Activated naive CD8-positive, alpha-beta T cell treated with anti-CD3 and anti-CD28 coated beads, Interleukin-2, amount 50 U/mL, for 24 hours (primary cell): ENCODE results near the gene PRM2.

Source experiments
- ATAC-seq: fragments of 150-1000 bp; cut with Tn5 transposase; one replicate; pipeline ENCODE4 v1.10.0; 2021
- DNase-seq: peaks from one replicate; pipeline ENCODE4 v3.0.0; 2021
- H3K27ac Mint-ChIP-seq: one replicate; pipeline ENCODE4 v1.8.0; 2021; ENCODE audit warnings: mild to moderate bottlenecking, mixed read lengths
- H3K27me3 Mint-ChIP-seq: one replicate; pipeline ENCODE4 v1.8.0; 2021; ENCODE audit warnings: mixed read lengths
- H3K36me3 Mint-ChIP-seq: one replicate; pipeline ENCODE4 v1.8.0; 2021; ENCODE audit warnings: low read depth, mixed read lengths
- H3K4me1 Mint-ChIP-seq: one replicate; pipeline ENCODE4 v1.8.0; 2021; ENCODE audit warnings: mixed read lengths
- H3K4me3 Mint-ChIP-seq: one replicate; pipeline ENCODE4 v1.8.0; 2021; ENCODE audit warnings: mild to moderate bottlenecking, moderate library complexity, mixed read lengths
- H3K9me3 Mint-ChIP-seq: one replicate; pipeline ENCODE4 v1.8.0; 2021; ENCODE audit warnings: mixed read lengths

PRM2 gene

GRCh38 chr16:11253995-11254912 lies 22.0 kb downstream of the PRM2 start:
- Mint-ChIP-seq H3K4me1 (peaks cover 58% of the 10 kb centered on the region), H3K9me3 (no peaks in the 10 kb centered on the region), H3K27ac (peak overlapping the region; percentile 97), H3K36me3 (peaks cover 37% of the 10 kb centered on the region), H3K27me3 (peaks cover 2% of the 10 kb centered on the region), H3K4me3 (peak overlapping the region; percentile 94)
- no peak for DNase-seq
- no peak for ATAC-seq

- DNase-seq (peak; percentile 68), ATAC-seq (peak; percentile 21)
- Mint-ChIP-seq H3K4me1 (peaks cover 48% of the 10 kb centered on the region), H3K27me3 (peaks cover 2% of the 10 kb centered on the region), H3K4me3 (peak overlapping the region; percentile 94), H3K27ac (peak overlapping the region; percentile 97), H3K36me3 (peaks cover 42% of the 10 kb centered on the region), H3K9me3 (no peaks in the 10 kb centered on the region)
Observed at GRCh38 chr16:11253009-11253994, 23.0 kb downstream of the PRM2 start.

GRCh38 chr16:11252482-11252931 lies 23.8 kb downstream of the PRM2 start:
- Mint-ChIP-seq H3K27me3 (peaks cover 2% of the 10 kb centered on the region), H3K4me1 (peaks cover 48% of the 10 kb centered on the region), H3K36me3 (peaks cover 42% of the 10 kb centered on the region), H3K4me3 (peak overlapping the region; percentile 94), H3K27ac (peak overlapping the region; percentile 97), H3K9me3 (no peaks in the 10 kb centered on the region)
- DNase-seq: no peak
- no peak for ATAC-seq

DNA sequence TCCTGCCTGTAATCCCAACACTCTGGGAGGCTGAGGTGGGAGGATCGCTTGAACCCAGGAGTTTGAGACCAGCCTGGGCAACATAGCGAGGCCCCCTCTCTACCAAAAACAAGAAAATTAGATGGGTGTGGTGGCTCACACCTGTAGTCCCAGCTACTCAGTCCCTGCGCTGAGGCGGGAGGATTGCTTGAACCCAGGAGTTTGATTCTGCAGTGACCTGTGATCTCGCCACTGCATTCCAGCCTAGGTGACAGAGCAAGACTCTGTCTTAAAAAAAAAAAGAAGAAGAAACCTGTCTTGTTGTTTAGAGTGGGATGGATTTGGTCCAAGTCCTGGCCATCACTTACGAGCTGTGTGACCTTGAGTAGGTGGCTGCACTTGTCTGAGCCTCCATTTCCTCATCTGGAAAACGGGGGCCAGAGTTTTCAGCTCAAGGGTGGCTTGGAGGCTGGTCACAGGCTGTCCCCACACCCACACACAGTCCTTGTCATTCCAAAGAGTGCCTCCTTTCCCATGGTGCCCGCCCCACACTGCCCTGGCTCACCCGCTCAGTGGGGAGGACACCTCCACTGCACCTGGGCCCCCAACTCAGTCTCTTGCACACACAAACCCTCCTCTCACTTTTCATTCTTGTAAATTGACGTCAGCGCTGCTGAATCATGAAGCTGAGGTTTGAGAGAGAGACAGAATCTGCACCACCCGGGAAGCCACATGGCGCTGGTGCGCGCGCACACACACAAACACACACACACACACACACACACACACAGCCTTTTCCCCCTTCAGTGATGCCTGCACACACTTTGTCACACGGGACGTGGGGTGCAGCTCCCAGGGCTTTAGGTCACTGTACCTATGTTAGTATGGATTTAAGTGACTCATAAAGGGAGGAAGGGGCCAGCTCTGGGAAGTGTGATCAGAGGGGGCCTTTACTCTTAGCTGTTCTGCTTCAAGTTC lies 24.5 kb downstream of the PRM2 start:
- DNase-seq: peak; percentile 81
- Mint-ChIP-seq H3K27me3 (peaks cover 2% of the 10 kb centered on the region), H3K27ac (peak overlapping the region; percentile 97), H3K4me1 (peaks cover 46% of the 10 kb centered on the region), H3K36me3 (peaks cover 42% of the 10 kb centered on the region), H3K4me3 (peak overlapping the region; percentile 94), H3K9me3 (no peaks in the 10 kb centered on the region)
- ATAC-seq: peak; percentile 30

DNA sequence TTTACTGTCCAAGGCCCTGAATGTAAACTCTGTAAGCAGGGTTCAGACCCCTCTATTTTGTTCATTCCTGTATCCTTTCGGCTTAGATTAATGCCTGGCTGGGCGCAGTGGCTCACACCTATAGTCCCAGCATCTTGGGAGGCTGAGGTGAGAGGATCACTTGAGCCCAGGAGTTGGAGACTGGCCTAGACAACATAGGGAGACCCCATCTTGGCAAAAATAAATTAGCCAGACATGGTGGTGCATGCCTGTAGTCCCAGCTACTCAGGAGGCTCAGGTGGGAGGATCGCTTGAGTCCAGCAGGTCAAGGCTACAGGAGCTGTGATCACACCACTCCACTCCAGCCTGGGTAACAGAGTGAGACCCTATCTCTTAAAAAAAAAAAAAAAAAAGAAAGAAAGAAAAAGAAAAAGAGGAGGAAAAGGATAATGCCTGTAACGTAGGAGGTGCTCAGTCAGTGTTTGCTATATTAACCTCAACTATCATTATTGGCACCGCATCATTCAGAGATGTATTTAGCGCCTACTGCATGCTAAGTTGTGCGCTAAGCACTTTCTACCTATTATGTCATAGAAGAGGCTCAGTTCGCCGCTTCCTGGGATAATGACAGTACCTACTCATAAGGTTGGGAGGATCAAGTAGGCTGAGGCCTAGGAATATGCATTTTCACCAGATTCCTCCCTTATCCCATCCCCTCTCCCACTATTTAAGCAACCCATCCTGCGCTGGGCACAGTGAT lies 25.3 kb downstream of the PRM2 start:
- DNase-seq: no peak
- no peak for ATAC-seq
- Mint-ChIP-seq H3K9me3 (no peaks in the 10 kb centered on the region), H3K27ac (peak overlapping the region; percentile 97), H3K36me3 (peaks cover 42% of the 10 kb centered on the region), H3K4me1 (peaks cover 49% of the 10 kb centered on the region), H3K27me3 (peaks cover 2% of the 10 kb centered on the region), H3K4me3 (peak overlapping the region; percentile 94)

GRCh38 chr16:11250091-11250785 lies 26.0 kb downstream of the PRM2 start:
- peaks cover 2% of the 10 kb centered on the region for H3K27me3 Mint-ChIP-seq
- no peaks in the 10 kb centered on the region for H3K9me3 Mint-ChIP-seq
- no peak overlapping the region for H3K4me3 Mint-ChIP-seq
- no peak overlapping the region for H3K27ac Mint-ChIP-seq
- DNase-seq (no peak), ATAC-seq (no peak)
- peaks cover 57% of the 10 kb centered on the region for H3K4me1 Mint-ChIP-seq
- peaks cover 40% of the 10 kb centered on the region for H3K36me3 Mint-ChIP-seq

- peak overlapping the region; percentile 22 for H3K27ac Mint-ChIP-seq
- no peak overlapping the region for H3K4me3 Mint-ChIP-seq
- peaks cover 38% of the 10 kb centered on the region for H3K36me3 Mint-ChIP-seq
- ATAC-seq (no peak), DNase-seq (no peak)
- H3K27me3 Mint-ChIP-seq: peaks cover 2% of the 10 kb centered on the region
- no peaks in the 10 kb centered on the region for H3K9me3 Mint-ChIP-seq
- peaks cover 61% of the 10 kb centered on the region for H3K4me1 Mint-ChIP-seq
Observed at GRCh38 chr16:11249233-11250061, 26.8 kb downstream of the PRM2 start.

GRCh38 chr16:11248133-11248532 lies 28.1 kb downstream of the PRM2 start:
- H3K36me3 Mint-ChIP-seq: peaks cover 25% of the 10 kb centered on the region
- H3K27me3 Mint-ChIP-seq: peaks cover 2% of the 10 kb centered on the region
- H3K9me3 Mint-ChIP-seq: no peaks in the 10 kb centered on the region
- H3K27ac Mint-ChIP-seq: no peak overlapping the region
- no peak for DNase-seq
- no peak for ATAC-seq
- peaks cover 53% of the 10 kb centered on the region for H3K4me1 Mint-ChIP-seq
- H3K4me3 Mint-ChIP-seq: no peak overlapping the region

DNA sequence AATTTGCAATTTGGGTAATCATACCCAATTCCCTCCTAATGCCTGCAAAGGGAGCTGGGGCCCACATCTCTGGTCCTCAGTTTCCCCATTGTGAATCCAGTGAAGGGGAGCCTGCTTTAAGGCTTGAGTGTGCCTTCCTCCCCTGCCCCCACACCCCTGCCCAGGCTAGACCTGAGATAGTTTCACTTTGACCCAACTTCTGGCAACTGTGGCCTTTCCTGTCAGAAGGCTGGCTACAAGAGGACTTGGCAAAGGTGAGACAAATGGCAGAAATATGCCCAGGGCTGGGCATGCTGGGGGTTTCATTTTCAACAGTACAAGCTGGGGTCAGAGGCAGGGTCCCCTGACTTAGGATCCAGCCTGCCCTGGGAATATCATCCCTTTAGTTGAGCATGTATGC lies 30.3 kb downstream of the PRM2 start:
- ATAC-seq (peak; percentile 61), DNase-seq (no peak)
- Mint-ChIP-seq H3K4me3 (no peak overlapping the region), H3K27ac (no peak overlapping the region), H3K36me3 (peaks cover 10% of the 10 kb centered on the region), H3K9me3 (no peaks in the 10 kb centered on the region), H3K4me1 (peaks cover 35% of the 10 kb centered on the region), H3K27me3 (no peaks in the 10 kb centered on the region)

DNA sequence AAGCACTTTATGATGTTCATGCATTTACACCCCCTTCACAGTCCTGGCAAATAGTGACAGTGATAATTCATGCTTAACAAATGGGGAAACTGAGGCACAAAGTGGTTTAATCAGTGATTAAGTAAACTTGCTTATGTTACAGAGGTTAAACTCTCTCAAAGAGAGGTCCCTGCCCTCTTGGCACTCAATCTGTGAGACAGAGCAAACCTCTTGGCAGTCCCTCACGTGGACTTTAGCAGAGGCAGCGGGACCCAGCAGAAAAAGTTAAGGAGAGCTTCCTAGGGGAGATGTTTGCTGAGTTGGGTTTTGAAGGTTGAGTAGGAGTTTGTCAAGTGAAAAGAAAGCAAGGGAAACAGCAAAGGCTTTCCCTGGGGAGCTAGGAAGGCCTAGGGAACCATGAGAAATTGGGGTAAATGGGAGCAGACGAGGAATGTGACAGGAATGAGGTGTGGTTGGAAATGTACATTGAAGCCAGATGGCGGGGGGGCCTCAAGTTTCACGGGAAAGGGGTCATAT lies 31.0 kb downstream of the PRM2 start:
- no peaks in the 10 kb centered on the region for H3K9me3 Mint-ChIP-seq
- H3K4me1 Mint-ChIP-seq: peaks cover 31% of the 10 kb centered on the region
- H3K27me3 Mint-ChIP-seq: no peaks in the 10 kb centered on the region
- peaks cover 6% of the 10 kb centered on the region for H3K36me3 Mint-ChIP-seq
- H3K27ac Mint-ChIP-seq: peak overlapping the region; percentile 19
- no peak overlapping the region for H3K4me3 Mint-ChIP-seq
- ATAC-seq: no peak
- DNase-seq: no peak

GRCh38 chr16:11242658-11243057 lies 33.6 kb downstream of the PRM2 start:
- Mint-ChIP-seq H3K27ac (no peak overlapping the region), H3K4me3 (no peak overlapping the region), H3K9me3 (no peaks in the 10 kb centered on the region), H3K36me3 (no peaks in the 10 kb centered on the region), H3K4me1 (peaks cover 34% of the 10 kb centered on the region), H3K27me3 (no peaks in the 10 kb centered on the region)
- DNase-seq: no peak
- ATAC-seq: no peak
